IgD-negative memory B cell (primary cell): ENCODE measurements around the gene MAN2A2. TPM values are rescaled to one million over a fixed set of nuclear protein-coding genes. Genes with fewer than 3 reads are reported as not detected.

Experiments used
- H3K27ac Mint-ChIP-seq, 3 donors: one replicate each; pipeline ENCODE4 v1.8.0; 2020 to 2022; ENCODE audit warnings: mild to moderate bottlenecking in 3 of 3, mixed read lengths in 3 of 3, moderate library complexity in 1 of 3
- H3K27me3 Mint-ChIP-seq: one replicate; pipeline ENCODE4 v1.8.0; 2021; ENCODE audit warnings: mixed read lengths
- H3K36me3 Mint-ChIP-seq: one replicate; pipeline ENCODE4 v1.8.0; 2020; ENCODE audit warnings: mild to moderate bottlenecking, mixed read lengths
- H3K4me1 Mint-ChIP-seq, 3 donors: one replicate each; pipeline ENCODE4 v1.8.0; 2020 to 2022; ENCODE audit warnings: mixed read lengths in 3 of 3, mild to moderate bottlenecking in 1 of 3
- H3K4me3 Mint-ChIP-seq, 4 donors: one replicate each; pipeline ENCODE4 v1.8.0; 2020 to 2022; ENCODE audit warnings: mild to moderate bottlenecking in 4 of 4, mixed read lengths in 4 of 4, moderate library complexity in 3 of 4
- H3K9me3 Mint-ChIP-seq, 3 donors: one replicate each; pipeline ENCODE4 v1.8.0; 2020 to 2021; ENCODE audit warnings: mixed read lengths in 3 of 3, mild to moderate bottlenecking in 1 of 3
- polyA plus RNA-seq: library from polyadenylated mRNA; unstranded; fragments of 300-500 nt; fragmentation: Illumina TruSeq; gene quantifications from one replicate; pipeline ENCODE4 v1.2.3, GENCODE V29; 2021

MAN2A2 gene
- polyA plus RNA-seq = 9.1 TPM

- peaks cover 16 to 22% (median 20%) of the 10 kb centered on the region in 3 donors for H3K4me1 Mint-ChIP-seq
- H3K4me3 Mint-ChIP-seq = peak within 1 kb of the TSS; percentile 87 to 95 (median 91)
- H3K27ac Mint-ChIP-seq = peak within 1 kb of the TSS; percentile 60 to 88 (median 82)
- peaks cover 2% of the 10 kb centered on the region for H3K36me3 Mint-ChIP-seq
- no peaks in the 10 kb centered on the region for H3K27me3 Mint-ChIP-seq
- no peaks in the 10 kb centered on the region for H3K9me3 Mint-ChIP-seq
These were observed at the start of gene MAN2A2 for GRCh38 chr15:90902840-90903732. Gene MAN2A2, plus strand, starts transcription at chr15:90903302. Its CDS starts 906 bp downstream, at chr15:90904208.

GRCh38 chr15:90855139-90855538 is 48.0 kb upstream of the MAN2A2 start:
- peak overlapping the region in 2 of 4 donors; percentile 31 to 85 for H3K4me3 Mint-ChIP-seq

GRCh38 chr15:90857337-90857736 is 45.8 kb upstream of the MAN2A2 start:
- peak overlapping the region; percentile 84 to 93 (median 91) for H3K27ac Mint-ChIP-seq
- no peak overlapping the region for H3K4me3 Mint-ChIP-seq
- H3K36me3 Mint-ChIP-seq = peaks cover 2% of the 10 kb centered on the region
- H3K4me1 Mint-ChIP-seq = peaks cover 42 to 49% (median 46%) of the 10 kb centered on the region in 3 donors
- peaks cover 3% of the 10 kb centered on the region for H3K27me3 Mint-ChIP-seq
- H3K9me3 Mint-ChIP-seq = no peaks in the 10 kb centered on the region

More at GRCh38 chr15:90855139-90855538, 48.0 kb upstream of the MAN2A2 start:
- Mint-ChIP-seq H3K4me1 (peaks cover 47 to 65% (median 64%) of the 10 kb centered on the region in 3 donors), H3K27me3 (peaks cover 6% of the 10 kb centered on the region), H3K36me3 (peaks cover 7% of the 10 kb centered on the region), H3K27ac (peak overlapping the region in 2 of 3 donors; percentile 90 to 91), H3K9me3 (peaks cover 0 to 2% (median 0%) of the 10 kb centered on the region in 3 donors)

GRCh38 chr15:90857883-90858443 is 45.1 kb upstream of the MAN2A2 start:
- peak overlapping the region in 3 of 4 donors; percentile 4 to 76 (median 75) for H3K4me3 Mint-ChIP-seq
- peak overlapping the region in 2 of 3 donors; percentile 84 to 91 for H3K27ac Mint-ChIP-seq
- H3K27me3 Mint-ChIP-seq = peaks cover 3% of the 10 kb centered on the region
- H3K4me1 Mint-ChIP-seq = peaks cover 37 to 43% (median 40%) of the 10 kb centered on the region in 3 donors
- H3K9me3 Mint-ChIP-seq = no peaks in the 10 kb centered on the region
- H3K36me3 Mint-ChIP-seq = peaks cover 2% of the 10 kb centered on the region

GRCh38 chr15:90859234-90860131 is 43.6 kb upstream of the MAN2A2 start:
- H3K27ac Mint-ChIP-seq = no peak overlapping the region
- H3K27me3 Mint-ChIP-seq = peaks cover 2% of the 10 kb centered on the region
- peaks cover 2% of the 10 kb centered on the region for H3K36me3 Mint-ChIP-seq
- peaks cover 37 to 44% (median 41%) of the 10 kb centered on the region in 3 donors for H3K4me1 Mint-ChIP-seq
- no peaks in the 10 kb centered on the region for H3K9me3 Mint-ChIP-seq
- peak overlapping the region in 1 of 4 donors; percentile 75 for H3K4me3 Mint-ChIP-seq

- Mint-ChIP-seq H3K36me3 (peaks cover 2% of the 10 kb centered on the region), H3K27me3 (no peaks in the 10 kb centered on the region), H3K4me3 (no peak overlapping the region), H3K4me1 (peaks cover 32 to 36% (median 35%) of the 10 kb centered on the region in 3 donors), H3K27ac (no peak overlapping the region), H3K9me3 (no peaks in the 10 kb centered on the region)
These were observed 42.7 kb upstream of the MAN2A2 start for GRCh38 chr15:90860450-90860849.

GRCh38 chr15:90860942-90861675 is 42.0 kb upstream of the MAN2A2 start:
- Mint-ChIP-seq H3K9me3 (no peaks in the 10 kb centered on the region), H3K36me3 (peaks cover 2% of the 10 kb centered on the region), H3K27me3 (no peaks in the 10 kb centered on the region), H3K27ac (no peak overlapping the region), H3K4me1 (peaks cover 26 to 30% (median 29%) of the 10 kb centered on the region in 3 donors), H3K4me3 (no peak overlapping the region)

- Mint-ChIP-seq H3K27ac (no peak overlapping the region), H3K4me3 (no peak overlapping the region), H3K27me3 (no peaks in the 10 kb centered on the region), H3K36me3 (peaks cover 2% of the 10 kb centered on the region), H3K4me1 (peaks cover 19 to 24% (median 19%) of the 10 kb centered on the region in 3 donors), H3K9me3 (no peaks in the 10 kb centered on the region)
These were observed 40.6 kb upstream of the MAN2A2 start for GRCh38 chr15:90862487-90862886.

GRCh38 chr15:90862964-90863778 is 39.9 kb upstream of the MAN2A2 start:
- no peaks in the 10 kb centered on the region for H3K9me3 Mint-ChIP-seq
- peak overlapping the region in 1 of 4 donors; percentile 22 for H3K4me3 Mint-ChIP-seq
- H3K36me3 Mint-ChIP-seq = peaks cover 2% of the 10 kb centered on the region
- peak overlapping the region in 1 of 3 donors; percentile 6 for H3K27ac Mint-ChIP-seq
- no peaks in the 10 kb centered on the region for H3K27me3 Mint-ChIP-seq
- peaks cover 13 to 18% (median 13%) of the 10 kb centered on the region in 3 donors for H3K4me1 Mint-ChIP-seq

- Mint-ChIP-seq H3K9me3 (no peaks in the 10 kb centered on the region), H3K27ac (no peak overlapping the region), H3K27me3 (no peaks in the 10 kb centered on the region), H3K4me3 (no peak overlapping the region), H3K36me3 (peaks cover 2% of the 10 kb centered on the region), H3K4me1 (peaks cover 16 to 22% (median 20%) of the 10 kb centered on the region in 3 donors)
These were observed 39.1 kb upstream of the MAN2A2 start for GRCh38 chr15:90863987-90864386.

GRCh38 chr15:90864507-90864906 is 38.6 kb upstream of the MAN2A2 start:
- H3K4me3 Mint-ChIP-seq = no peak overlapping the region
- peaks cover 2% of the 10 kb centered on the region for H3K36me3 Mint-ChIP-seq
- H3K4me1 Mint-ChIP-seq = peaks cover 15 to 28% (median 24%) of the 10 kb centered on the region in 3 donors
- no peaks in the 10 kb centered on the region for H3K9me3 Mint-ChIP-seq
- no peak overlapping the region for H3K27ac Mint-ChIP-seq
- H3K27me3 Mint-ChIP-seq = no peaks in the 10 kb centered on the region

GRCh38 chr15:90865702-90866101 is 37.4 kb upstream of the MAN2A2 start:
- no peaks in the 10 kb centered on the region for H3K9me3 Mint-ChIP-seq
- H3K27ac Mint-ChIP-seq = no peak overlapping the region
- peaks cover 26 to 40% (median 34%) of the 10 kb centered on the region in 3 donors for H3K4me1 Mint-ChIP-seq
- no peaks in the 10 kb centered on the region for H3K27me3 Mint-ChIP-seq
- H3K4me3 Mint-ChIP-seq = no peak overlapping the region
- no peaks in the 10 kb centered on the region for H3K36me3 Mint-ChIP-seq

GRCh38 chr15:90866161-90866715 is 36.9 kb upstream of the MAN2A2 start:
- peak overlapping the region in 1 of 4 donors; percentile 53 for H3K4me3 Mint-ChIP-seq
- no peak overlapping the region for H3K27ac Mint-ChIP-seq
- H3K36me3 Mint-ChIP-seq = no peaks in the 10 kb centered on the region
- H3K9me3 Mint-ChIP-seq = no peaks in the 10 kb centered on the region
- H3K27me3 Mint-ChIP-seq = no peaks in the 10 kb centered on the region
- H3K4me1 Mint-ChIP-seq = peaks cover 27 to 41% (median 35%) of the 10 kb centered on the region in 3 donors
